GM10248 (cell line): ENCODE measurements around the gene IL16.

Experiments used
- CTCF ChIA-PET: fragments of 300-600 bp; sonication (Branson Sonifier 250); formaldehyde crosslinking; extraction: SDS; loops from one replicate; lab custom pipeline; 2021; ENCODE audit warnings: antibody characterized with exemption; lab: Yijun Ruan, JAX
- POLR2A ChIA-PET: fragments of 350-650 bp; sonication (Branson Sonifier 250); formaldehyde crosslinking; extraction: SDS; loops from one replicate; lab custom pipeline; 2020; ENCODE audit warnings: antibody characterized with exemption; lab: Yijun Ruan, JAX
- DNase-seq: peaks from one replicate; pipeline ENCODE4 v3.0.0; 2012; ENCODE audit errors: extremely low spot score
- CTCF ChIP-seq: IDR thresholded peaks from 2 replicates; pipeline ENCODE4 v1.5.1; 2012; ENCODE audit warnings: mild to moderate bottlenecking, low read depth; ENCODE audit errors: extremely low read depth, missing control alignments, control extremely low read depth

The IL16 gene

GRCh38 chr15:81171286-81171685 is 25.4 kb upstream of the IL16 start:
- POLR2A ChIA-PET, result no interaction called here
- CTCF ChIA-PET, result interaction anchor here (4.7 to 14.0 kb wide), 2 partner anchors 16 to 96 kb away, joined by 23 to 80 read pairs; no protein-coding TSS in a partner anchor
- TF ChIP-seq CTCF, result no peak
- DNase-seq, result no peak

DNA sequence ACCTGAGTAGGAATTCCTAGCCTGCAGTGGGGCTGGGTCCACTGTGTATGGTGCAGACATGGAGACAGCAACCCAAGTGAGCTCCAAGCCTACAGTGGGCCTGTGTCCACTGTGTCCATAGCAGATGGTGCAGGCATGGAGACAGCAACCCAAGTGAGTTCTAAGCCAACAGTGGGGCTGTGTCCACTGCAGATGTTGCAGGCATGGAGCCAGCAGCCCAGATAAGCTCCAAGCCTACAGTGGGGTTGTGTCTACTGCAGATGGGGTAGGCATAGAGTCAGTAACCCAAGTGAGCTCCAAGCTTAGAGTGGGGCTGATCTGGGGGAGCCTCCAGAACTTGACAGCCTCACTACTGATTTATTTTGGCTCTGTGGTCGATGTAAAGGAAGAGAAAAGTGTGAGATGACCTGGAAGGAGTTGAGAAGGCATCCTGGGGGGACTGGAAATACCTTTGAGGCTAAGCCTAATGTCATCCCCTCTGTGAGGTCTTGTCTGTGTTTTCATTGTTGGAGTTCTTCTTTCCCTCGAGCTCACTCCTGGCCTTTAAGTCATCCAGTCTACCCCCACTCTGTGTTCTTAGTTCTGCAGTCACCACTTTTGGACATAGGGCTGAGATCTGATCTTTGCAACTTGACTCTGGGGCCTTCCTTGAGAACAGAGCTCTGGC is 22.4 kb upstream of the IL16 start:
- ChIA-PET CTCF (interaction anchor here (0.6 to 14.0 kb wide), 4 partner anchors 9 to 93 kb away, joined by 3 to 80 read pairs (median 4); no protein-coding TSS in a partner anchor), POLR2A (no interaction called here)
- DNase-seq, result no peak
- no peak for TF ChIP-seq CTCF

GRCh38 chr15:81174792-81175327 is 21.8 kb upstream of the IL16 start:
- ChIA-PET CTCF (interaction anchor here (0.6 to 14.0 kb wide), 2 partner anchors 17 to 92 kb away, joined by 3 to 80 read pairs; no protein-coding TSS in a partner anchor), POLR2A (no interaction called here)
- no peak for TF ChIP-seq CTCF
- DNase-seq, result no peak

DNA sequence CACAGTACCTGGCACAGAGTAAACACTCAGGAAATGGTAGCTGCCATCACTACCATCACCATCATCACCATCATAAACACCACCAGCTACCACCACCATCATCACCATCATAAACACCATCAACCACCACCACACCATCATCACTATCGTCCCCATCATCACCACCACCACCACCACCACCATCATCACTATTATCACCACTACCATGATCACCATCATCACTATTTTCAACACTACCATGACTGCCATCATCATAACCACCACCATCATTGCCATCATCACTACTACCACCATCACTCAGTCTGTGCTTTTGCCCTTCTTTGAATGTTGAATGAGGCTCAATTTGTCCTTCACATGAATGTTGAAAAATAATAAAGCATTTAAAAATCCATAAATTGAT is 21.2 kb upstream of the IL16 start:
- no peak for TF ChIP-seq CTCF
- POLR2A ChIA-PET, result no interaction called here
- no peak for DNase-seq
- CTCF ChIA-PET, result interaction anchor here (14.0 kb wide), 1 partner anchor 91 kb away, joined by 80 read pairs; no protein-coding TSS in a partner anchor

- ChIA-PET CTCF (interaction anchor here (1.3 to 14.0 kb wide), 2 partner anchors 12 to 91 kb away, joined by 4 to 80 read pairs; no protein-coding TSS in a partner anchor), POLR2A (no interaction called here)
- DNase-seq, result no peak
- TF ChIP-seq CTCF, result no peak
Measured at GRCh38 chr15:81176291-81176893, 20.3 kb upstream of the IL16 start.

- no peak for DNase-seq
- CTCF ChIA-PET, result interaction anchor here (1.1 to 2.2 kb wide), 2 partner anchors 10 to 88 kb away, joined by 3 to 7 read pairs; no protein-coding TSS in a partner anchor
- no peak for TF ChIP-seq CTCF
- POLR2A ChIA-PET, result no interaction called here
Measured at GRCh38 chr15:81178365-81178764, 18.3 kb upstream of the IL16 start.
